GM12892 (cell line): ENCODE results near the gene PAK1IP1.

ENCODE experiments used
- POLR2A ChIP-seq: IDR thresholded peaks from 2 replicates; pipeline ENCODE4 v1.6.1; 2011; ENCODE audit warnings: low read depth, low read length, control low read depth
- POLR2AphosphoS5 ChIP-seq: IDR thresholded peaks from 2 replicates; pipeline ENCODE4 v1.6.1; 2011; ENCODE audit warnings: low read depth, low read length, control low read depth

DNA sequence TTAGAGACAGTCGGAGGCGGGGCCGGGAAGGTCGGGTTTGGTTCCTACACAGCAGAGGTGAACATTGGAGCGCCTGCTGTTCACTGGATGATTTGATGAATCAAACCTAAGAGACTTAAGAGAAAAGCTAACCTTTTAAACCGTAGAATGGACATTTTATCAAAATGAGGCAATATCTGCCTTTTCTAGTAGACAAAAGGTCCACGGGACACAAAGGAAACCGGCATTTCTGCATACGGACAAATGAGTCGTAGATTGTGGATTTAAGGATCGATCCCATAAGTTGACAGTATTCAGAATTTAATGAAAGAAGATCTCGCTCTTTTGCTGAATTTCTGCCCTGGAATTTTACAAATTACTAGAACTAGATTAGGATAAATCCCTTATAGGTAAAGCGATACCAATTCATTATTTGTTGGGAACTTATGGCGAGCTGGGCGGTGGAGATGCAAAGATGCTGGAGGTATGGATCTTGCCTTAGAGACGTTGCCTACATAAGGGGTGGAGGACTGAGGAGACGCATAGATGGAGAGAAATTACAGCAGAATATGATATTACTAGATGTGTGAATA, 400 bp downstream of the PAK1IP1 start:
- TF ChIP-seq POLR2AphosphoS5 (no peak), POLR2A (no peak)
